VCaP (cell line): ENCODE measurements around the gene HHAT.
"Not testable (repeated sequence)": the region's sequence is repeated elsewhere in the genome, so short reads cannot be mapped to it uniquely, and the experiment has no call there.

ENCODE experiments used
- H3K27ac ChIP-seq: fragments of 450-650 bp; 2 replicates; pipeline ENCODE4 v1.5.1; 2017
- CTCF ChIP-seq: fragments of 450-650 bp; conservative IDR thresholded peaks from 2 replicates; pipeline ENCODE4 v1.5.1; 2017; ENCODE audit warnings: mild to moderate bottlenecking, moderate library complexity

Gene HHAT

GRCh38 chr1:210342986-210343780, 14.5 kb downstream of the HHAT start:
- H3K27ac ChIP-seq, result no peak overlapping the region
- no peak for TF ChIP-seq CTCF

GRCh38 chr1:210344706-210345105, 16.0 kb downstream of the HHAT start:
- H3K27ac ChIP-seq, result no peak overlapping the region
- TF ChIP-seq CTCF, result no peak

- no peak overlapping the region for H3K27ac ChIP-seq
- no peak for TF ChIP-seq CTCF
Measured at GRCh38 chr1:210347112-210347511, 18.4 kb downstream of the HHAT start.

- no peak for TF ChIP-seq CTCF
- H3K27ac ChIP-seq, result no peak overlapping the region
Measured at GRCh38 chr1:210351496-210351895, 22.8 kb downstream of the HHAT start.

GRCh38 chr1:210352575-210352974, 23.9 kb downstream of the HHAT start:
- no peak overlapping the region for H3K27ac ChIP-seq
- no peak for TF ChIP-seq CTCF

- H3K27ac ChIP-seq, result not testable (repeated sequence)
Measured at GRCh38 chr1:210354305-210354704, 25.6 kb downstream of the HHAT start.

- no peak for TF ChIP-seq CTCF
- H3K27ac ChIP-seq, result no peak overlapping the region
Measured at GRCh38 chr1:210358626-210359025, 29.9 kb downstream of the HHAT start.

GRCh38 chr1:210359255-210359654, 30.6 kb downstream of the HHAT start:
- no peak overlapping the region for H3K27ac ChIP-seq
- no peak for TF ChIP-seq CTCF
